NCI-H187 treated with DMSO at 0.1 percent for 48 hours (cell line): ENCODE results near the gene KIF3B.
"Not testable (repeated sequence)": the region's sequence is repeated elsewhere in the genome, so short reads cannot be mapped to it uniquely, and the experiment has no call there.

Experiments
- DNase-seq: peaks from one replicate; lab custom pipeline; 2025; lab: John Stamatoyannopoulos, UW

KIF3B gene

DNA sequence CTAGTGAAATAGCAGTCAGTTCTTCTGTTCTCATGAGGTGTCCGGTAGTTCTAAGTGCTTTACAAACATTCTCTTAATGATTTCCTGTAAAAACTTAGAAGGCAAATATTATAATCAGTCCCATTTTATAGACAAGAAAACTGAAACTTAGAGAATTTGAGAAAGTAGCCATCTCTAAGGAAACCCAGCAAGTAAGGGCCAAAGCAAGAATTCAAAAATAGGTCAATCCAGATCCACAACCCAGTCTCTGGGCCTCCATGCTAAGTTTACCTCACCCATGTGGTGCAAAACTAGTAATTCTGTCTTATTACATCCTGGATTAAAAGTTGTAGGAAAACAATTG is 53.1 kb downstream of the KIF3B start:
- no peak for DNase-seq

DNA sequence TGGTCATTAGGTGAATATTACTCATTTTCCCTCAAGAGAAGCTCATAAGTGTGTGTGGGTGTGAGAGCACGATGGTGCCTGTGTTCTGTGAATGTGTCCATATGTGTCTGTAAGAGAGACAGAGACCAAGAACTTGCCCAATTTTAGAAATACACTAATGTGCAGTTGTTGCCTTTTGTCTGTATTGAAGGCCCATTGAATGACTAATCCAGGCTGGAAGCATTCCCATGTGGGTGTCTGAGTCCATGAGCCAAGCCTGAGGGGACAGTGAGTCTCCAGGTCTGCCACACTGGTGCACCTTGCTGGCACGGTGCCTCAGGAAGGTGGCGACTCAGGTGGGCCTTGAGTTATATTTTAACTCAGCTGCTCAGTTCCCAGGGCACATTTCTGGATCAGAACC is 55.2 kb downstream of the KIF3B start:
- no peak for DNase-seq

DNA sequence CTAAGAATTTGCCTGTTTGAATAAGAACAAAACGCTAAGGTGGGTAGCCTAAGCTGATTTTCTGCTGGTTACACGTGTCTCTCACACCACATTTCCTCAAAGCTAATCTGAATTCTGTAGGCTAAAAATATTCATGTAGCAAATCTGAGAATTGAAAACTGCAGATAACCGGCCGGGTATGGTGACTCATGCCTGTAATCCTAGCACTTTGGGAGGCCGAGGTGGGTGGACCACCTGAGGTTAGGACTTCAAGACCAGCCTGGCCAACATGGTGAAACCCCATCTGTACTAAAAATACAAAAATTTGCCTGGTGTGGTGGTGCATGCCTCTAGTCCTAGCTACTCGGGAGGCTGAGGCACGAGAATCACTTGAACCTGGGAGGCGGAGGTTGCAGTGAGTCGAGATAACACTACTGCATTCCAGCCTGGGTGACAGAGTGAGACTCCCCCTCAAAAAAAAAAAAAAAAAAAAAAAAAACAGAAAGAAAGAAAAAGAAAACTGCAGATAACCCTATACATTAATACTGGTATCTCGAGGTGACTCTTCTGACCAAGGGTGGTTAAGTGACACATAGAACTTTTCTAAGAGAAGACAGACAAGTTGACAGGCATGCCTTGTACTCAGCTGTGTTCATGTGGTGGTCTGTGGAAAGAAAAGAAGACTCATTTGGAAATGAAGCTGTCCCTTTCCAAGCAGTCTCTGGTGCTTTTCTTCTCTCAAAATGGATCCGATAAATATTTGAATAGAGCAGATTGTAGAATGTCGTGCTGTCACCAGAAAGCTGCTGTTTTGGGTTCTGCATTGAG is 55.9 kb downstream of the KIF3B start:
- no peak for DNase-seq

DNA sequence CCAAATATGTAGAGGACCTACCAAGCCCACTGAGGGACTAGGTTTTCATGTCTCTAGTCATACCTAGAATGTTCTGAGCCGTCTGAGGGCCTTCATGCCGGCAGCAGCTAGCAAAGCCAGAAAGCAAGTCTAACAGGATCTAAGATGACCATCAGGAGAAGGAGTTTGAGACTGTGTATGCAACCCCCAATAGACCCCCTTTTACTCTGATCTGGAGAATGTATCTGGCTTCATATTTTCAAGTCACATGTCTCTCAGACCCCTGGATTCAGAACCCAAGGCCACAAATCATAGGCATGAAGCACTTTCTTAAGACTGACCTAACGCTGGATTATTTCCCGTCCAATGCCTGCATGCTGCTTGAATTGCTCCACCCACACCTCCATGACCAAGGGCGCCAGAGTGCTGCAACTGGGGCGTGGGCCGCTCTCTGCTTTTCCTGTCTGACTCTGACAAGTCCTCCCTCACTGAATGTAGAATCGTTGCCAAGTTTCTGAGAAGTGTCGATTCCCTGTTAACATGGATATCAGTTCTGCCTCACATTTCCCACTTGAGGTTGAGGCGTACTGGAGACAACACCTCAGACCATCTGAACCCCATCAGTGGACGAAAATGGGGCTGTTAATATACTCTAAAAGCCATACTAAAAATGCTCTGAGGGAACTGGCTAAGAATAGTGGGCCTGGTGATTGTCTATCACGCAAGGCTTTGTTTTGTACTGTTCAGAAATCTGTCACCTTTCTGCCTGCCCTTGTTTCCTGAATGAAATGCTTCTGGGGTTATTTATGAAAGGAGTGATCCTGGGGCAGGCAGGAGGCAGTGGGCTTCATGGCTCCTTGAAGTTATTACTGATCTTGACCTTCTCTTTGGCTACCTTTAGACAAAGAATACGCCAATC is 56.8 kb downstream of the KIF3B start:
- DNase-seq, result no peak

- no peak for DNase-seq
Observed at GRCh38 chr20:32336918-32337347, 59.5 kb downstream of the KIF3B start.

- no peak for DNase-seq
Observed at GRCh38 chr20:32337937-32338661, 60.6 kb downstream of the KIF3B start.

DNA sequence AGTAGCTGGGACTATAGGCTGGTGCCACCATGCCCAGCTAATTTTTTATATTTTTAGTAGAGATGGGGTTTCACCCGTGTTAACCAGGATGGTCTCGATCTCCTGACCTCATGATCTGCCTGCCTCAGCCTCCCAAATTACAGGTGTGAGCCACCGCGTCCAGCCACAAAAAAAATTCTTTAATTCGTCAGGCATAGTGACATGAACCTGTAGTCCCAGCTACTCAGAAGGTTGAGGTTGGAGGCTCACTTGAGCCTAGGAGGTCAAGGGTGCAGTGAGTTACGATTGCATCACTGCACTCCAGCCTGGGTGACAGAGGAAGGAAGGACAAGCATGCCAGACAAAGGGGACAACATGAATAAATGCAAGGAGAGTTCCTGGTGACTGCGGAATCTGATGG is 61.2 kb downstream of the KIF3B start:
- DNase-seq, result no peak

- no peak for DNase-seq
Observed at GRCh38 chr20:32339116-32339515, 61.7 kb downstream of the KIF3B start.

DNA sequence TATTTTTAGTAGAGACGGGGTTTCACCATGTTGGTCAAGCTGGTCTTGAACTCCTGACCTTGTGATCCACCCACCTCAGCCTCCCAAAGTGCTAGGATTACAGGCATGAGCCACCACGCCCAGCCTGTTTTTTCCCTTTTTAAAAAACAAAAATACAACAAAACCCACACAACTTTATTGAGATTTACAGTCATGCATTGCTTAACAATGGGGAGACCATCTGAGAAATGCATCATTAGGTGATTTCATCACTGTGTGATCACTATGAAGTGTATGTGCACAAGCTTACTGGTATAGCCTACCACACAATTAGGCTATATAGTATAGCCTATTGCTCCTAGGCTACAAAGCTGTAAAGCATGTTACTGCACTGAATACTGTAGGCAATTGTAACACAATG is 63.6 kb downstream of the KIF3B start:
- not testable (repeated sequence) for DNase-seq

- DNase-seq, result no peak
Observed at GRCh38 chr20:32343439-32343838, 66.0 kb downstream of the KIF3B start.

DNA sequence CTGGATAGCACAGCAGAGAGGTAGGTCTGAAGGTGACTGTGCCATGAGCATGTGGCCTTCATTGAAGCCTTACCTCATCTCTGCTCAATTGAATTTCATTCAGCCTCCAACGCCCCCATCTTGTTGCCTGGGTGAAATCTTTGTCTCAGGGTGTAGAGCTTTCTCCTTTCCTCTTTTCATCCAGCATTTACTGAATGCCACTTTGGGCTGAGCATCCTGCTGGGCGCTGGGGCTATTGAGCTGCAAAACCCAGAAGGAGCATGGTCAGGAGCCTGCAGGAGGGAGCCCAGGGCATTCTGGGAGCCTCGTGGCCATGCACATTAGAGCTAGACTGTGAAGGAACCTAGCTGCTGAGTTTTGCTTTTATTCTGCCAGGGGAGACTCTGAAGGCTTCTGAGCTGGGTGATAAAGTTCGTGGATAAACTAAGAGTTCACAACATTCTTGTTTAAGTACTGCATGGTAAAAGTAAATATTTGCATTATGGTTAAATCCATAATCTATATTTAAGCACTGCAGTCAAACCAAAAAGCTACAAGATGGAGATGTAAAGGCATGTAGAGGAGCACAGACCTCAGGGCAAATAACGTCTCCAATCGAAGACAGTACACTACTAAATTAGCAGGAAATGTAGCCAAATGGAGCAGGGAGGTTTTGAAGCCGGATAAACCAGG is 67.5 kb downstream of the KIF3B start:
- no peak for DNase-seq

DNA sequence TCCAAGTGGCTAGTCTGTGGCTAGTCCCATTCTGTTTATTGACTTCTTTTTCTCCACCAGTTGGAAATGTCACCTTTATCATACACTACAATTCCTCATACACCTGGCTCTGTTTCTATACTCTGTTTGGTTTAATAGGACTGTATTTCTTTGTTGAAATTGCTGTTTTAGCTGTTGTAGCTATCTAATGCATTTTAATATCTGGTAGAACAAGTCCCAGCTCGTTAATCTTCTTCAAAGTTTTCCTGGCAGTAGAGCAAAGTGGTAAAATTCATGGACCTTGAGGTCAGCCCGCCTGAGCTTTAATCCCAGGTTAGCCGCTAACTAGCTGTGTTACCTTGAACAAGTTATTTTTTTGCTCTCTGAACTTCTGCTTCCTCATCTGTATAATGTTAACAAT is 70.8 kb downstream of the KIF3B start:
- DNase-seq, result no peak

DNA sequence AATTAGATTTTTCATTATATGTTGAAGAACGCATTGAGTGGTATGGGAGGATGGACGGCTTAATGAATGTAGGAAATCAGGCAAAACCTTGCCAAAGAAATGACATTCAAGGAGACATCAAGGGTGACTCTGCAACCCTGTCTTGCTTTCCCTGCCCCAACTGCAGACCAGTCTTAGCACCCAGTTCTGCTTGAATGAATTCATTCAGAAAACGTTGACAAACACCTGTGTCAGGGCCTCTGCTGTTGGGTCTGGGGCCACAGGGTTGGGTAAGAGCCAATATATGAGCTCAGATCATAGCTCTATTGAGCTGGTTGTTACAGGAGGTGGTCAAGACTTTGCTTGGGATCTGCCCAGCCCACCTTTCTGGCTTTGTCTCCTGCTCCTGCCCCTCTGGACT is 73.0 kb downstream of the KIF3B start:
- DNase-seq, result no peak

DNA sequence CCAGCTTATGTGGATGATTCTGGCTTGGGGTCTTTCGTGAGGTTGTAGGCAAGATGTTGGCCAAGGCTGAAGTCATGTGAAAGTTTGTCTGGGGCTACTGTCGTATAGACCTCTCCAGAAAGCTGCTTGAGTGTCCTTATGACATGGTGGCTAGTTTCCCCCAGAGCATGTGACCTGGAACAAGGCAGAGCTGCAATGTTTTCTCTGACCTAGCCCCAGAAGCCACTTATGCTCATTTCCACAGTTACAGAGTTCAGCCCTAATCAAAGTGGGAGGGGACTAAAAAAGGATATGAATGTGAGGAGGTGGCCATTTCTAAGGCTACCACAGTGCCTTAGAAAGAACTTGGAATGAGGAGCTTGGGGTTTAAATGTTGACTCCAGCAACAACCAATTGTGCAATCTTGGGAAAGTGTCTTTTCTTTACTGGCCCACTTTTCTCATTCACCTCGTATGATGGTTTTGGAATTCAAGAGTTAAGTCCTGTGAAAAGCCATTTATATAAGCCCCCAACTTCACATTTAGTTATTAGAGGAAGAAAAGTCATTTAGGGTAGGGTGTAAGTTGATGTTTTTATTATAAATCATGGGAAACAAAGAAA is 74.8 kb downstream of the KIF3B start:
- no peak for DNase-seq

DNA sequence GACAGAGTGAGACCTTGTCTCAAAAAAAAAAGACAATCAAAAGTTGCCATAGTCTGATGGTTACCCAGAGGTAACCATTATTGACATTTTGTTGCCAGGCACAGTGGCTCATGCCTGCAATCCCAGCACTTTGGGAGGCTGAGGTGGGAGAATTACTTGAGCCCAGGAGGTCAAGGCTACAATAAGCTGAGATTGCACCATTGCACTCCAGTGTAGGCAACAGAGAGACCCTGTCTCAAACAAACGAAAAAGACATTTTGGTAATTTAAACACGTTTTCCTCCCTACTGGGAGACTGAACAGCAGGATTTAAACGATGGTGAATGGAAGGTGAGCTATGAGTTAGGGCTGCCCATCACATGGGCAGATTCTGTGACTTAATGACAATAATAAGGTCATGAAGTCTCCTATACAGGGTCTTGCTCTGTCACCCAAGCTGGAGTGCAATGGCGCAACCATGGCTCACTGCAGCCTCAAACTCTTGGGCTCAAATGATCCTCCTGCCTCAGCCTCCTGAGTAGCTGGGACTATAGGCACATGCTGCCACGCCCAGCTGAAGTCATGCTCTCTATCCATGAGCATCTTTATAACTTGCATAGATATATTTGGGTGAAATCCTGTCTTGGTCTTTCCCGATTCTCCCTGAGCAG is 76.5 kb downstream of the KIF3B start:
- no peak for DNase-seq

DNA sequence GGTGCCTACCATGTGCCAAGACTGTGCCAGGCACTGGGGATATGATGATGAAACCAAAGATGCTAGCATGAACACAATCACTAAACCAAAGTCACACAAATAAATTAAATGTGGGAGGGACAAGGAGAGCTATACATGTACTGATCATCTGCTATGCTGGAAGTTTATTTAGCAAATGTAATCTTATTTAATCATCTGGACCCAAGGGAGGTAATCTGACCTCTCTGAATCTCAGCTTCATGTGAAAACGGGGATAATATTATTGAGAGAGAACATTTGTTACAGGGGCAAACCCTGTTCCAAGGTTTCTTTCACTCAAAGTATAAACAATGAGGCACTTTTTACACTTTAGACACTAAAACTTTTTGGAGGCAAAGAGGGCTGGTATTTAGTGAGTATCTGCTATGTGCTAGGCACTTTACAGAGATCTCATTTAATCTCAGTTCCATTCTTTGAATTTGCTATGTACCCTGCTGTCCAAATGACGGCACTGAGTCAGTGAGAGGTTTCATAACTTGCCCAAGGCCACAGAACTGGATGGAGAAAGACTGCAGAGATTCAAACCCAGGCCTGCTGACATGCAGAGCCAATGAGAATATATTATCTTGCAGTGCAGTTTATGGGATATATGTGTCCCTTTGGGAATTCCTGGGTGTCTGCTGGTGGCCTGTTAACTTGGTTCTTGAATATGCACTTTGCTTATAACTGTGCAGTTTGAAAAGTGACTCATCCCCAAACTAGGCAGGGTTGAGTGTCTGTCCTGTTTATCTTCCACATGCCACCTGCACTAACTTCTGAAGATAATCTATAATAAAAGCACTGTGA is 77.4 kb downstream of the KIF3B start:
- DNase-seq, result no peak

DNA sequence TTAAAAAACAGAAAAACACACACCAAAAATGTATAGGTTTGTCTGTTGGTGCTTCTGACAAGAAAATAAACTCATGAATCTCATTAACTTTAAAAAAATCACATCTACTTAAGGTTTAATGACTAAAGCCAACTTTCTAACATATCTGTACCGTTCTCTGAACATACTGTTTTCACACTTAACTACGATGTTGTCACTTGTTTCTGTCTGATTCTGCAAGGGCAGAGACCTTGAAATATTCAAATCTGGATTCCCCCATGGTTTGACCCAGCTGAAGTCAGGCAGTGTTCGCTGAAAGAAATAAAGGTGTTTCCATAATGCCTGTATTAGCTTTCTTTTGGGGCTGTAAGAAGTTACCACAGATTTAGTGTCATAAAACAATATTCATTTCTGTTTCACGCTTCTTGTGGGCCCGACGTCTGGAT is 78.0 kb downstream of the KIF3B start:
- no peak for DNase-seq

- not testable (repeated sequence) for DNase-seq
Observed at GRCh38 chr20:32355907-32356621, 78.6 kb downstream of the KIF3B start.

DNA sequence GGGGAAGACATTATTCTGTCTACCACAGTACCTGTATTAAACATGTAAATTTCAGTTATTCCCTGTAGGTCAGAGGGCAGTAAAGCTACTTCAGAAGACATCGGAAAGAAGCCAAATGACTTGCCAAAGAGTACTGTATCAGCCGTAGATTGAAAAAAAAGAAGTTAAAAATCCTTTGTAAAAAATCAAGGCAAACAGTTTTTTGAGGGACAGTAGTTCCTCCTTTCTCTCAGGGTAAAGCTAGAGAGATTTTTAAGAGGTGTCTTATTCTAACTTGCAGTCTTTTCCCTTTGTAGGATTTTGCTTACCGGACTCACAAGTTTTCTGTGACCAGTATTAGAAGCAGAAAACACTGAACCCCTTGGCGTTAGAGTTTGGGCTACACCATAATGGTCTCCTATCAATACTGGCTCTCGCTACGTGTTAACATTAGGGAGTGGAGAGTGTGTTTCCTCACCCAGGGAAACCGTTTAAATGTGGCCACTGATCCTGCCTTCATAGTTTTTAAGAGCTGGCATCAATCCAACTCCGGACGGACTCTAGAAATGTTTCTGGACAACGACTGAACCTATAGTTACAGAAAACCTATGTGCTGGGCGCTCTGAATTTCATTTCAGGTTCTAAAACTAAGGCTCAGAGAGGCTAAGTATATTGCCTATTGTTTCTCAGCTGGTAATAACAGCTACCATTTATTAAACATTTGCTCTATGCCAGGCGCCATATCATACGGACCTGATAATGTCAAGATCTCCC is 79.3 kb downstream of the KIF3B start:
- DNase-seq, result no peak
